ENCODE results near the gene TOM1L2.

- TF ChIP-seq CTCF (IDR thresholded peaks at IDR 0.05; ENCODE audit: insufficient read depth, low read length) (no peak), POLR2AphosphoS5 (IDR thresholded peaks at IDR 0.05; ENCODE audit: low read depth) (no peak), REST (IDR thresholded peaks at IDR 0.05; ENCODE audit: insufficient replicate concordance, low read depth) (no peak), GABPA (IDR thresholded peaks at IDR 0.05; ENCODE audit: low read depth) (no peak), SPI1 (IDR thresholded peaks at IDR 0.05; ENCODE audit: borderline replicate concordance, low read depth) (no peak)
Measured at GRCh38 chr17:17965152-17965721, 7.0 kb downstream of the TOM1L2 start.
